Endothelial cell (in vitro differentiated cells): ENCODE results near the gene GSG1L. TPM values are rescaled to one million over a fixed set of nuclear protein-coding genes. Genes with fewer than 3 reads are reported as not detected.
"Not testable (repeated sequence)": the region's sequence is repeated elsewhere in the genome, so short reads cannot be mapped to it uniquely, and the experiment has no call there.

Source experiments
- DNase-seq: peaks from one replicate; pipeline ENCODE4 v3.0.0; 2021; ENCODE audit warnings: low spot score
- H3K27ac Mint-ChIP-seq: one replicate; pipeline ENCODE4 v1.8.0; 2021; ENCODE audit warnings: mixed read lengths, inconsistent platforms; ENCODE audit not compliant: unreplicated experiment
- H3K27me3 Mint-ChIP-seq: one replicate; pipeline ENCODE4 v1.8.0; 2021; ENCODE audit warnings: mild to moderate bottlenecking, moderate library complexity, mixed read lengths, inconsistent platforms; ENCODE audit not compliant: unreplicated experiment
- H3K36me3 Mint-ChIP-seq: one replicate; pipeline ENCODE4 v1.8.0; 2021; ENCODE audit warnings: mild to moderate bottlenecking, low read depth, mixed read lengths, inconsistent platforms; ENCODE audit not compliant: unreplicated experiment
- H3K4me1 Mint-ChIP-seq: one replicate; pipeline ENCODE4 v1.8.0; 2021; ENCODE audit warnings: mild to moderate bottlenecking, mixed read lengths, inconsistent platforms; ENCODE audit not compliant: unreplicated experiment
- H3K4me3 Mint-ChIP-seq: one replicate; pipeline ENCODE4 v1.8.0; 2021; ENCODE audit warnings: mild to moderate bottlenecking, mixed read lengths, inconsistent platforms; ENCODE audit not compliant: unreplicated experiment
- H3K9me3 Mint-ChIP-seq: one replicate; pipeline ENCODE4 v1.8.0; 2021; ENCODE audit warnings: mixed read lengths, inconsistent platforms; ENCODE audit not compliant: unreplicated experiment
- total RNA-seq: library from RNA; stranded (reverse); fragmentation: NEBNext Ultra II Directional; extraction: Animal tissue kit (Norgen Biotek cat#: 25700); gene quantifications from one replicate; pipeline ENCODE4 v1.2.1, GENCODE V29; 2021; ENCODE audit not compliant: unreplicated experiment
- TF ChIP-seq, protein P1 (sequence below): fragments of 200-600 bp; sonication (generic); IDR thresholded peaks from one replicate; pipeline ENCODE4 v1.5.0; 2021; ENCODE audit warnings: antibody characterized with exemption; ENCODE audit not compliant: unreplicated experiment

Gene GSG1L
- total RNA-seq, 1 donor from 2014 or later: 0.38 TPM

DNA sequence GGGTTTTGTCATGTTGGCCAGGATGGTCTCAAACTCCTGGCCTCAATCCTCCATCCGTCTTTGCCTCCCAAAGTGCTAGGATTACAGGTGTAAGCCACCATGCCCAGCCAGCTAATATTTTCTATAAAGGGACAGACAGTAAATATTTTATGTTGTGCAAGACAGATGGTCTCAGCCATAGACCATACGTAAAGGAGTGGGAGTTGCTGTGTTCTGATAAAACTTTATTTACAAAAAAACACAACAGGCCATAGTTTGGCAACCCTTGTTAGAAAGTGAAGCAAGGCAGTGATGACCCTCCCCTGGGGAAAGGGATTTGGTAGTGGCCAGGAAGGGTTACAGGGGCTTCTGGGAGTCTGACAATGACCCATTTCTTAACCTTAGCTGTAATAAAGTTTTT lies 119.7 kb downstream of the GSG1L start:
- no peak for DNase-seq
- no peak overlapping the region for H3K4me3 Mint-ChIP-seq
- no peak overlapping the region for H3K27ac Mint-ChIP-seq
- TF ChIP-seq, protein P1, sequence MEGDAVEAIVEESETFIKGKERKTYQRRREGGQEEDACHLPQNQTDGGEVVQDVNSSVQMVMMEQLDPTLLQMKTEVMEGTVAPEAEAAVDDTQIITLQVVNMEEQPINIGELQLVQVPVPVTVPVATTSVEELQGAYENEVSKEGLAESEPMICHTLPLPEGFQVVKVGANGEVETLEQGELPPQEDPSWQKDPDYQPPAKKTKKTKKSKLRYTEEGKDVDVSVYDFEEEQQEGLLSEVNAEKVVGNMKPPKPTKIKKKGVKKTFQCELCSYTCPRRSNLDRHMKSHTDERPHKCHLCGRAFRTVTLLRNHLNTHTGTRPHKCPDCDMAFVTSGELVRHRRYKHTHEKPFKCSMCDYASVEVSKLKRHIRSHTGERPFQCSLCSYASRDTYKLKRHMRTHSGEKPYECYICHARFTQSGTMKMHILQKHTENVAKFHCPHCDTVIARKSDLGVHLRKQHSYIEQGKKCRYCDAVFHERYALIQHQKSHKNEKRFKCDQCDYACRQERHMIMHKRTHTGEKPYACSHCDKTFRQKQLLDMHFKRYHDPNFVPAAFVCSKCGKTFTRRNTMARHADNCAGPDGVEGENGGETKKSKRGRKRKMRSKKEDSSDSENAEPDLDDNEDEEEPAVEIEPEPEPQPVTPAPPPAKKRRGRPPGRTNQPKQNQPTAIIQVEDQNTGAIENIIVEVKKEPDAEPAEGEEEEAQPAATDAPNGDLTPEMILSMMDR: no peak
- H3K36me3 Mint-ChIP-seq: no peaks in the 10 kb centered on the region
- H3K27me3 Mint-ChIP-seq: peaks cover 2% of the 10 kb centered on the region
- H3K9me3 Mint-ChIP-seq: no peaks in the 10 kb centered on the region
- H3K4me1 Mint-ChIP-seq: no peaks in the 10 kb centered on the region

DNA sequence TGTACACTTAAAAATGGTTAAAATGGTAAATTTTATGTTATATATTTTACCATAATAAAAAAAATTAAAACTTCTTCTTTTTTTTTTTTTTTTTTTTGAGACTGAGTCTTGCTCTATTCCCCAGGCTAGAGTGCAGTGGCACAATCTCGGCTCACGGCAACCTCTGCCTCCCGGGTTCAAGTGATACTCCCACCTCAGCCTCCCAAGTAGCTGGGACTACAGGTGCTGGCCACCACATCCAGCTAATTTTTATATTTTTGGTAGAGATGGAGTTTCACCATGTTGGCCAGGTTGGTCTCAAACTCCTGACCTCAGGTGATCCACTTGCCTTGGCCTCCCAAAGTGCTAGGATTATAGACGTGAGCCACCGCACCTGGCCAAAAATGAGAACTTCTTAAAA lies 121.4 kb downstream of the GSG1L start:
- not testable (repeated sequence) for H3K27me3 Mint-ChIP-seq, H3K9me3 Mint-ChIP-seq, H3K4me1 Mint-ChIP-seq, H3K27ac Mint-ChIP-seq, H3K36me3 Mint-ChIP-seq, DNase-seq, H3K4me3 Mint-ChIP-seq

DNA sequence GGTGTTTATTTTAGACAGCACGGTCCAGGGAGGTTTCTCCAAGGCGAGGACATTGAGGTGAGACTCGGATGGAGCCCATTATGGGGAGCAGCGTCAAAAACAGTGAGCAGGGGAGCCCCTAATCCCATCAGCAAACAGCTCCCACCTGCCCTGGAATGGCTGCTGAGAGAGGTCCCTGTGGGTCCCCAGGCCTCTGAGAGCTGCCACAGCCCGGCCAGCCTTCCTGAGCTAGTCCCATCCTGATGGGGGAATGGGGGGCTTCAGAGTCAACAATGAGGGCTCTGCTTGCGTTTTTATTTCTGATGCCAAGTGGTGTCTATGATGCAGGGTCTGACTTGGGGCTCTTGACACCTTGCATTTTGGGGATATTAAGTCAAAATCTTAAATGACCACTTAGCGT lies 128.4 kb downstream of the GSG1L start:
- Mint-ChIP-seq H3K9me3 (no peaks in the 10 kb centered on the region), H3K27me3 (peaks cover 5% of the 10 kb centered on the region), H3K27ac (no peak overlapping the region), H3K4me3 (no peak overlapping the region), H3K4me1 (no peaks in the 10 kb centered on the region), H3K36me3 (no peaks in the 10 kb centered on the region)
- TF ChIP-seq, protein P1: no peak
- DNase-seq: no peak

DNA sequence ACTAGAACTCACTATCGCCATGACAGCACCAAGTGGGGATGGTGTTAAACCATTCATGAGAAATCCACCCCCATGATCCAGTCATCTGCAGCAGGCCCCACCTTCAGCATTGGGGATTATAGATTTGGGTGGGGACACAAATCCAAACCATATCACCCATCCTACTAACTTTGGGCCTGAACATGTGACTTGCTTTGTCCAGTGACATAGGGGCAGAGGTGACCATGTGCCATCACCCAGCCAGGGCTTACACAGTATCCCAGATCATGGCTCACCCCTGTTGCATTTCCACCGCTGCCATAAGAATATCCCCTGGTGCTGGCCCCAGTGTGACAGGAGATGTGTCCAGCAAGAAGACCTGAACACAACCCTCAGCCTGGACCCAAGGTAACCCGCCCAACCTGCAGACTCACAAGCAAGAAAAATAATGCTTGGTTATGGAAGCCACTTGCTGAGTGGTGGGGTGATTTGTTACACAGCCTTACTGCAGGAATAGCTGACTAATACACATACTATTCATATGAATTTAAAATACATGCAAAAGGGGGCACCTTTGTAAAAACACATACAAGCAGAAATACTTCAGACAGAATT lies 130.9 kb downstream of the GSG1L start:
- H3K9me3 Mint-ChIP-seq: no peaks in the 10 kb centered on the region
- H3K27ac Mint-ChIP-seq: no peak overlapping the region
- H3K36me3 Mint-ChIP-seq: no peaks in the 10 kb centered on the region
- no peak overlapping the region for H3K4me3 Mint-ChIP-seq
- H3K27me3 Mint-ChIP-seq: peaks cover 5% of the 10 kb centered on the region
- TF ChIP-seq, protein P1: no peak
- H3K4me1 Mint-ChIP-seq: no peaks in the 10 kb centered on the region
- DNase-seq: no peak

DNA sequence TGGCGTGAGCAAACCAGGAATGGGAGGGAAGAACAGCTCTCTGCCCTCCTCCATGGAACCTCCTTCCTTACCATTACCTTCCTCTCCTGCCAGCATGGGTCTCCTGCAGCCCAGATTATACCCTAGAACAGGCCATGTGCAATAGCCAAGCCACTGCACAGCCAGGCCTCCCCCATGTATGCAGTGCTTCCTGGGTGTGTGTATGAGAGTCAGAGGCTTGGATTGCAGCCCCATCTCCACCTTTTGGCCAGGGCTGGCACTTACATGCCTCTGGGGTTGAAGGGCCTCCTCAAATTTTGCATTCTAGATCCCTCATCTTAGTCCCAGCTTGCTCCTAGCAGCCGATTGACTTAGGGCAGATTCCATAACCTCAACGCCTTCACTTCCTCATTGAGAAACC lies 133.7 kb downstream of the GSG1L start:
- Mint-ChIP-seq H3K27me3 (peaks cover under 1% of the 10 kb centered on the region), H3K9me3 (no peaks in the 10 kb centered on the region), H3K27ac (no peak overlapping the region), H3K4me3 (no peak overlapping the region), H3K36me3 (no peaks in the 10 kb centered on the region), H3K4me1 (no peaks in the 10 kb centered on the region)
- TF ChIP-seq, protein P1: no peak
- DNase-seq: no peak
